Measurements from ENCODE around the gene SASH1.

DNA sequence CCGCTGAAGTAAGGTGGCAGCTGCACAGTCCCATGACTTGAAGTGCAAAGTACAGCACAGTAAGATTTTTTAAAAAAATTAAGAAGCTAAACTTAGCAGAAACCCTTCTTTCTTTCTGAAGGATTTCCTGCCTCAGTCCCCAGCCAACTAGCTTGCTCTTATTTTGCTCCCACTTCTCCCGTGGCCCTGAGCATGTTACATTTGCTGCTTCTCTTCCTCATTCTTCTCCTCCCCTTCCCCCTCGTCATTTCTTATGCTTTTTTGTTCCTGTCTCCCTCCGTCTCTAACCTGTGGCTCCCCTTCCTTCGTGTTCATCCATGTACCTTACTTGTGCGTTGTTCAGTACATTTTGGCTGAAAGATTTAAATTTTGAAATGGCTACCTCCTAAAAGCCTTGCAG lies 123.0 kb downstream of the SASH1 start:
- TF ChIP-seq TAF1 (IDR thresholded peaks at IDR 0.05; ENCODE audit: borderline replicate concordance, low read depth, low read length): no peak
- no peak for TF ChIP-seq POLR2A (IDR thresholded peaks at IDR 0.05; ENCODE audit: low read depth, low read length)
